K562 (cell line): ENCODE data around the gene SH2D7. TPM values are rescaled to one million over a fixed set of nuclear protein-coding genes. Genes with fewer than 3 reads are reported as not detected.

Experiments used
- ATAC-seq: fragments of 200-7000 bp; cut with Tn5 transposase; 3 replicates; pipeline ENCODE4 v1.9.1; 2020; ENCODE audit warnings: moderate library complexity
- BruUV-seq: library from RNA; stranded (reverse); fragments of 400-500 nt; replicated peaks from 2 replicates; lab custom pipeline; 2021; lab: Mats Ljungman, UMichigan
- CTCF ChIA-PET: fragments of 300-600 bp; formaldehyde crosslinking; extraction: SDS; loops from one replicate; lab custom pipeline; 2021; ENCODE audit warnings: low intra/inter-chr PET ratio; lab: Yijun Ruan, JAX
- POLR2A ChIA-PET: fragments of 300-600, 350-650 bp; sonication (Branson Sonifier 250); formaldehyde crosslinking; extraction: SDS; loops from one replicate; lab custom pipeline; 2021; ENCODE audit warnings: antibody characterized with exemption, inconsistent platforms; lab: Yijun Ruan, JAX
- DNase-seq, 4 experiments: peaks; one replicate each; pipeline versions ENCODE4 v3.0.0 to v3.0.0-alpha.2; 2011 to 2018; ENCODE audit warnings: low spot score in 3 of 4, mixed read lengths in 3 of 4; ENCODE audit errors: extremely low read depth in 1 of 4
- FAIRE-seq: peaks from 2 replicates; lab custom pipeline; 2011; peaks lifted over from hg19 to GRCh38; lab: Jason Lieb, UNC
- H2AFZ ChIP-seq: 2 replicates; pipeline ENCODE4 v1.6.0; 2011; ENCODE audit warnings: low read depth, low read length, control low read depth, inconsistent platforms
- H3K27ac ChIP-seq: fragments of 200-600 bp; 3 replicates; pipeline ENCODE4 v1.8.0; 2011; ENCODE audit warnings: low read depth, mild to moderate bottlenecking, control low read depth, inconsistent platforms, low read length, moderate library complexity, mixed read lengths; ENCODE audit errors: extremely low read depth
- H3K27me3 ChIP-seq, 2 experiments: fragments of 300-600 bp in 1 of 2; 2 replicates in 1 of 2; 3 replicates in 1 of 2; pipeline versions ENCODE4 v1.6.0 to v1.8.0; 2011; ENCODE audit warnings: inconsistent platforms in 2 of 2, low read length in 2 of 2, mild to moderate bottlenecking in 1 of 2, mixed read lengths in 1 of 2, moderate library complexity in 1 of 2; ENCODE audit not compliant: control insufficient read depth in 2 of 2, insufficient read depth in 2 of 2
- H3K36me3 ChIP-seq: fragments of 300-600 bp; 3 replicates; pipeline ENCODE4 v1.8.0; 2011; ENCODE audit warnings: mild to moderate bottlenecking, low read length, inconsistent platforms; ENCODE audit not compliant: control insufficient read depth, insufficient read depth
- H3K4me1 ChIP-seq, 2 experiments: fragments of 200-600 bp in 1 of 2; replicated peaks in 1 of 2; 2 replicates in 1 of 2; 3 replicates in 1 of 2; pipeline versions ENCODE4 v1.5.1 to v1.8.0; 2011; ENCODE audit warnings: inconsistent platforms in 2 of 2, low read length in 2 of 2, mild to moderate bottlenecking in 1 of 2, mixed read lengths in 1 of 2, moderate library complexity in 1 of 2; ENCODE audit not compliant: control insufficient read depth in 2 of 2, insufficient read depth in 2 of 2
- H3K4me2 ChIP-seq: 2 replicates; pipeline ENCODE4 v1.6.1; 2011; ENCODE audit warnings: low read length, control low read depth, inconsistent platforms, mixed read lengths; ENCODE audit not compliant: insufficient read depth
- H3K4me3 ChIP-seq: fragments of 200-600 bp; sonication (generic), shearing (Covaris generic); 2 replicates; pipeline ENCODE4 v1.5.1; 2016; ENCODE audit warnings: control low read depth, inconsistent platforms
- H3K79me2 ChIP-seq: fragments of 200-600 bp; 3 replicates; pipeline ENCODE4 v1.8.0; 2011; ENCODE audit warnings: low read length, inconsistent platforms; ENCODE audit not compliant: control insufficient read depth, insufficient read depth
- H3K9ac ChIP-seq, 2 experiments: 2 replicates each; pipeline versions ENCODE4 v1.6.0 to v1.6.1; 2011; ENCODE audit warnings: low read depth in 2 of 2, low read length in 2 of 2, control low read depth in 1 of 2, inconsistent platforms in 1 of 2, mild to moderate bottlenecking in 1 of 2, mixed read lengths in 1 of 2; ENCODE audit not compliant: insufficient read depth in 1 of 2
- H3K9me1 ChIP-seq: one replicate; pipeline ENCODE4 v1.6.0; 2011; ENCODE audit warnings: inconsistent platforms, mild to moderate bottlenecking, low read length, moderate library complexity; ENCODE audit not compliant: control insufficient read depth, insufficient read depth
- H3K9me3 ChIP-seq: replicated peaks from 2 replicates; pipeline ENCODE4 v1.5.1; 2011; ENCODE audit warnings: low read depth, low read length, inconsistent platforms; ENCODE audit not compliant: control insufficient read depth, insufficient read depth
- H4K20me1 ChIP-seq: replicated peaks from 2 replicates; pipeline ENCODE4 v1.6.1; 2011; ENCODE audit warnings: low read length, inconsistent platforms, mixed read lengths; ENCODE audit not compliant: control insufficient read depth, insufficient read depth
- ARID2 ChIP-seq: fragments of 450-650 bp; IDR thresholded peaks from 2 replicates; pipeline ENCODE4 v1.6.1; 2017; ENCODE audit warnings: antibody characterized with exemption, mild to moderate bottlenecking
- MAFK ChIP-seq: IDR thresholded peaks from 2 replicates; pipeline ENCODE4 v1.6.1; 2011; ENCODE audit warnings: low read length, improper control_type of control experiment
- RBM39 ChIP-seq: fragments of 200-400 bp; formaldehyde crosslinking; optimal IDR thresholded peaks from 2 replicates; pipeline ENCODE3; 2018; ENCODE audit warnings: low read depth, low read length
- RREB1 ChIP-seq: fragments of 250-450 bp; sonication (Bioruptor Pico); IDR thresholded peaks from 2 replicates; pipeline ENCODE4 v1.4.0; 2020
- RUNX1 ChIP-seq: sonication (generic); IDR thresholded peaks from 2 replicates; pipeline ENCODE4 v1.6.1; 2016; ENCODE audit warnings: antibody characterized with exemption, low read depth
- TBP ChIP-seq: optimal IDR thresholded peaks from 2 replicates; pipeline ENCODE3; 2011; ENCODE audit warnings: low read depth, low read length, improper control_type of control experiment
- ZFP36 ChIP-seq: fragments of 150-350 bp; IDR thresholded peaks from 2 replicates; pipeline ENCODE4 v1.6.1; 2018; ENCODE audit warnings: low read length, low read depth; ENCODE audit not compliant: partially characterized antibody
- ZNF224 ChIP-seq: sonication (generic); formaldehyde crosslinking; IDR thresholded peaks from 2 replicates; pipeline ENCODE4 v1.8.0; 2022; ENCODE audit warnings: mild to moderate bottlenecking, missing genetic modification reagents
- in situ Hi-C: fragments of 300-500 bp; cut with MboI; formaldehyde crosslinking; loops from 4 replicates; pipeline ENCODE4 v1.15.0; 2018; ENCODE audit warnings: inconsistent platforms, mixed read lengths
- intact Hi-C: fragments of 100-400 bp; cut with micrococcal nuclease; formaldehyde crosslinking; loops from 2 replicates; pipeline ENCODE4 v1.14.2; 2022
- polyA plus RNA-seq, 8 experiments: library from polyadenylated mRNA; depleted of rRNA in 4 of 8; stranded (reverse) in 5 of 8; unstranded in 3 of 8; fragments of >200 nt; fragmentation: Nextera tagmentation in 2 of 8; fragmentation: Illumina TruSeq in 1 of 8; extraction: Ambion mirVana in 2 of 8; extraction: Trizol in 1 of 8; gene quantifications; 2 replicates each; pipeline versions ENCODE4 v1.2.1 to v1.2.3, GENCODE V29; 2011 to 2014; ENCODE audit warnings: inconsistent platforms in 1 of 8, missing spikeins in 1 of 8
- total RNA-seq, 7 experiments: library from RNA; depleted of rRNA in 6 of 7; stranded (reverse); fragments of >200 nt in 6 of 7; fragmentation: Illumina TruSeq in 2 of 7; extraction: Trizol in 2 of 7; gene quantifications; 2 replicates each; pipeline versions ENCODE4 v1.2.1 to v1.2.3, GENCODE V29; 2011 to 2021; ENCODE audit warnings: low replicate concordance in 1 of 7
- TF ChIP-seq, protein P1 (sequence below): fragments of 250-450 bp; sonication (Bioruptor Pico); IDR thresholded peaks from 2 replicates; pipeline ENCODE4 v1.8.0; 2021; ENCODE audit warnings: mild to moderate bottlenecking, moderate library complexity
- TF ChIP-seq, protein P2 (sequence below), 2 experiments: IDR thresholded peaks; 2 replicates each; pipeline ENCODE4 v1.6.1; 2011; ENCODE audit warnings: borderline replicate concordance in 1 of 2, control low read depth in 1 of 2, low read depth in 1 of 2, low read length in 1 of 2, mild to moderate bottlenecking in 1 of 2, mixed read lengths in 1 of 2, moderate library complexity in 1 of 2; ENCODE audit not compliant: insufficient read depth in 1 of 2, insufficient read length in 1 of 2, poor library complexity in 1 of 2, severe bottlenecking in 1 of 2; ENCODE audit errors: extremely low read depth in 1 of 2
- TF ChIP-seq, protein P3 (sequence below): fragments of 250-450 bp; sonication (Bioruptor Pico); IDR thresholded peaks from 2 replicates; pipeline ENCODE4 v1.4.0; 2020; ENCODE audit warnings: borderline replicate concordance

SH2D7 gene
- total and polyA plus RNA-seq, 9 of the 15 experiments (the other 6 are each of a cell fraction or from before 2014, with no cell fraction given): not detected

- TF ChIP-seq, protein P1, sequence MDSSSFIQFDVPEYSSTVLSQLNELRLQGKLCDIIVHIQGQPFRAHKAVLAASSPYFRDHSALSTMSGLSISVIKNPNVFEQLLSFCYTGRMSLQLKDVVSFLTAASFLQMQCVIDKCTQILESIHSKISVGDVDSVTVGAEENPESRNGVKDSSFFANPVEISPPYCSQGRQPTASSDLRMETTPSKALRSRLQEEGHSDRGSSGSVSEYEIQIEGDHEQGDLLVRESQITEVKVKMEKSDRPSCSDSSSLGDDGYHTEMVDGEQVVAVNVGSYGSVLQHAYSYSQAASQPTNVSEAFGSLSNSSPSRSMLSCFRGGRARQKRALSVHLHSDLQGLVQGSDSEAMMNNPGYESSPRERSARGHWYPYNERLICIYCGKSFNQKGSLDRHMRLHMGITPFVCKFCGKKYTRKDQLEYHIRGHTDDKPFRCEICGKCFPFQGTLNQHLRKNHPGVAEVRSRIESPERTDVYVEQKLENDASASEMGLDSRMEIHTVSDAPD (CRISPR knock-in tag): no peak
- TF ChIP-seq RUNX1: no peak
- TF ChIP-seq, protein P2, sequence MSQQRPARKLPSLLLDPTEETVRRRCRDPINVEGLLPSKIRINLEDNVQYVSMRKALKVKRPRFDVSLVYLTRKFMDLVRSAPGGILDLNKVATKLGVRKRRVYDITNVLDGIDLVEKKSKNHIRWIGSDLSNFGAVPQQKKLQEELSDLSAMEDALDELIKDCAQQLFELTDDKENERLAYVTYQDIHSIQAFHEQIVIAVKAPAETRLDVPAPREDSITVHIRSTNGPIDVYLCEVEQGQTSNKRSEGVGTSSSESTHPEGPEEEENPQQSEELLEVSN (IDR thresholded peaks at IDR 0.05; ENCODE audit: borderline replicate concordance in 1 of 2, extremely low read depth in 1 of 2, insufficient read depth in 1 of 2, insufficient read length in 1 of 2, low read depth in 1 of 2, low read length in 1 of 2, poor library complexity in 1 of 2, severe bottlenecking in 1 of 2): no peak
- no peak for TF ChIP-seq MAFK
- TF ChIP-seq ZNF224: no peak
- TF ChIP-seq, all 486 proteins: peak for 0
These were observed 40.8 kb upstream of the SH2D7 start (continued) for GRCh38 chr15:78051596-78051995.

DNA sequence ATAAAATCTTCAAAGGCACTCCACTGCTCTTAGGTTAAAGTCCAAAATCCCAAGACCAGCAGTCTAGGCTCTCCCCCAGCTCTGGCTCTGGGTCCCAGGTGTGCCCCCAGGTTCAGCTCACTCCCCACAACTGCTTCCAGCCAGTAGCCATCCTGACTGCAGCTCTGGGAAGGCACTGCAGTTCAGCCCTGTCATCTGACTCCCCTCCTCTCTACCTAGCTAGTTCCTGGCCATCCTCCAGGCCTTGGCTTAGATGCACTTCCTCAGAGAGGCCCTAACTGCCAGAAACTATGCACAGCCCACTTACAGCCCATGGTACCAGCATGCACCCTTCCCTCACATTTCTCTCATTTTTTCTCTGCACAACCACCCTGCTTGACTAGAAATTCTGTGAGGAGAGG is 40.4 kb upstream of the SH2D7 start:
- Histone ChIP-seq H3K4me2 (no peak overlapping the region), H3K27ac (no peak overlapping the region), H4K20me1 (peaks cover 5% of the 10 kb centered on the region; the same call in 1 of the 2 replicates), H3K36me3 (peaks cover 9% of the 10 kb centered on the region; the same call in 2 of the 3 replicates), H3K9me1 (no peaks in the 10 kb centered on the region), H3K79me2 (no peaks in the 10 kb centered on the region), H3K4me1 (peaks cover 0 to 3% of the 10 kb centered on the region in 2 experiments; a peak in 1 of 5 replicates), H3K4me3 (no peak overlapping the region), H3K9ac (no peak overlapping the region), H2AFZ (no peak overlapping the region), H3K9me3 (no peaks in the 10 kb centered on the region), H3K27me3 (no peaks in the 10 kb centered on the region)
- ATAC-seq (no peak; the same call in 2 of the 3 replicates), FAIRE-seq (no peak), DNase-seq (no peak)
- no TSS peak for BruUV-seq
- in situ Hi-C loops: no loop called here
- intact Hi-C loops: no loop called here
- POLR2A ChIA-PET: interaction anchor here (0.8 to 1.6 kb wide), 5 partner anchors 10 to 83 kb away, joined by 3 to 5 read pairs (median 3); no protein-coding TSS in a partner anchor
- CTCF ChIA-PET: no interaction called here
- no peak for TF ChIP-seq ARID2
- TF ChIP-seq, protein P3, sequence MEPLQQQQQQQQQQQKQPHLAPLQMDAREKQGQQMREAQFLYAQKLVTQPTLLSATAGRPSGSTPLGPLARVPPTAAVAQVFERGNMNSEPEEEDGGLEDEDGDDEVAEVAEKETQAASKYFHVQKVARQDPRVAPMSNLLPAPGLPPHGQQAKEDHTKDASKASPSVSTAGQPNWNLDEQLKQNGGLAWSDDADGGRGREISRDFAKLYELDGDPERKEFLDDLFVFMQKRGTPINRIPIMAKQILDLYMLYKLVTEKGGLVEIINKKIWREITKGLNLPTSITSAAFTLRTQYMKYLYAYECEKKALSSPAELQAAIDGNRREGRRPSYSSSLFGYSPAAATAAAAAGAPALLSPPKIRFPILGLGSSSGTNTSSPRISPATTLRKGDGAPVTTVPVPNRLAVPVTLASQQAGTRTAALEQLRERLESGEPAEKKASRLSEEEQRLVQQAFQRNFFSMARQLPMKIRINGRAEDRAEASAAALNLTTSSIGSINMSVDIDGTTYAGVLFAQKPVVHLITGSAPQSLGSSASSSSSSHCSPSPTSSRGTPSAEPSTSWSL (CRISPR knock-in tag): no peak
- TF ChIP-seq ZFP36: peak; percentile 60
- no peak for TF ChIP-seq TBP
- TF ChIP-seq RREB1: no peak
- no peak for TF ChIP-seq RBM39
